Measurements from ENCODE around the gene GCAT.

DNA sequence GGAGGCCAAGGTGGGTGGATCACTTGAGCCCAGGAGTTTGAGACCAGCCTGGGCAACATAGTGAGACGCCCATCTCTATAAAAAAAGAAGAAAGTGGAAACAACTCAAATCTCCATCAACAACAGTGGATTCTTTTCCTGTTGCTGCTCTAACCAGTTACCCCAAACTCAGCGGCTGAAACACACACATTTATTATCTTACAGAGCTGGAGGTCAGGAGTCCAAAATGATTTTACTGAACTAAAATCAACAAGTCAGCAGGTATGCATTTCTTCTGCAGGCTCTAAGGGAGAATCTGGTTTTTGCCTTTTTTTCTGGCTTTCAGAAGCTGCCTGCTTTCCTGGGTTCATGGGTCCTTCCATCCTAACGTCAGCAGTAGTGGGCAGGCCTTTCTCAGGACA is 11.7 kb upstream of the GCAT start:
- TF ChIP-seq POLR2A (IDR thresholded peaks at IDR 0.05) = no peak
- TF ChIP-seq, protein P1, sequence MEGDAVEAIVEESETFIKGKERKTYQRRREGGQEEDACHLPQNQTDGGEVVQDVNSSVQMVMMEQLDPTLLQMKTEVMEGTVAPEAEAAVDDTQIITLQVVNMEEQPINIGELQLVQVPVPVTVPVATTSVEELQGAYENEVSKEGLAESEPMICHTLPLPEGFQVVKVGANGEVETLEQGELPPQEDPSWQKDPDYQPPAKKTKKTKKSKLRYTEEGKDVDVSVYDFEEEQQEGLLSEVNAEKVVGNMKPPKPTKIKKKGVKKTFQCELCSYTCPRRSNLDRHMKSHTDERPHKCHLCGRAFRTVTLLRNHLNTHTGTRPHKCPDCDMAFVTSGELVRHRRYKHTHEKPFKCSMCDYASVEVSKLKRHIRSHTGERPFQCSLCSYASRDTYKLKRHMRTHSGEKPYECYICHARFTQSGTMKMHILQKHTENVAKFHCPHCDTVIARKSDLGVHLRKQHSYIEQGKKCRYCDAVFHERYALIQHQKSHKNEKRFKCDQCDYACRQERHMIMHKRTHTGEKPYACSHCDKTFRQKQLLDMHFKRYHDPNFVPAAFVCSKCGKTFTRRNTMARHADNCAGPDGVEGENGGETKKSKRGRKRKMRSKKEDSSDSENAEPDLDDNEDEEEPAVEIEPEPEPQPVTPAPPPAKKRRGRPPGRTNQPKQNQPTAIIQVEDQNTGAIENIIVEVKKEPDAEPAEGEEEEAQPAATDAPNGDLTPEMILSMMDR (IDR thresholded peaks at IDR 0.05) = no peak

Data from testis (tissue), 2 donors.